ENCODE measurements around the gene KLRF2.

DNA sequence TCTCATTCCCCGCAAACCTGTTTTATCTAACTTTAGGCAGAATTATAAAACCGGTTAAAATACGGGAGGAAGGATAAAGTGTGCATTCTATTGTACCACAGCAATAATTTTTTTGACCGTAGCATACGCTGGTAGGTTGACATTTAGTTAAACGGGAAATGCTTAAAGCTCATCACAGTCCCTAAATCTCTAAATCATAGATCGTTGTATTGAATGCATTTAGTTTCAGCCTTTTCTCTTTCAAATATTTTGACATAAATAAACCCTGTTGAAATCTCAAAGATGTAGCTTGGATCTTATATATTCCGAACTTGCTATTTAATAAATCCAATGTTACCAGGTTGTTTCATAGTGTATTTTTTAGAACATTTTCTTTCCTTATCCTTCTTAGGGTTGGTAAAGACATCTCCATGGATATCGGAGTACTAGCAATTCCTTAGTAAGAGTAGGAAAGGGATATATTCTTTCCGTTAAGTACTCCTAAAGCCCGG lies 12.9 kb upstream of the KLRF2 start:
- TF ChIP-seq POLR2AphosphoS5 (IDR thresholded peaks at IDR 0.05; ENCODE audit: low read depth, low read length) (no peak), POLR2A (IDR thresholded peaks at IDR 0.05; ENCODE audit: control extremely low read depth in 1 of 2, low read depth in 2 of 2, low read length in 2 of 2) (no peak), NRF1 (IDR thresholded peaks at IDR 0.05; ENCODE audit: low read depth, low read length) (no peak), RAD21 (IDR thresholded peaks at IDR 0.05 in 1 of 2, conservative IDR thresholded peaks at IDR 0.05 in 1 of 2; ENCODE audit: low read depth in 2 of 2, low read length in 2 of 2) (no peak), SP2 (IDR thresholded peaks at IDR 0.05; ENCODE audit: low read length) (no peak), BCL11A (IDR thresholded peaks at IDR 0.05; ENCODE audit: low read depth in 2 of 2, low read length in 2 of 2) (no peak), EP300 (IDR thresholded peaks at IDR 0.05; ENCODE audit: borderline replicate concordance in 1 of 2, low read depth in 2 of 2, low read length in 2 of 2) (no peak), EZH2 (IDR thresholded peaks at IDR 0.05; ENCODE audit: low read depth, low read length, severe bottlenecking) (no peak)
- TF ChIP-seq, protein P1, sequence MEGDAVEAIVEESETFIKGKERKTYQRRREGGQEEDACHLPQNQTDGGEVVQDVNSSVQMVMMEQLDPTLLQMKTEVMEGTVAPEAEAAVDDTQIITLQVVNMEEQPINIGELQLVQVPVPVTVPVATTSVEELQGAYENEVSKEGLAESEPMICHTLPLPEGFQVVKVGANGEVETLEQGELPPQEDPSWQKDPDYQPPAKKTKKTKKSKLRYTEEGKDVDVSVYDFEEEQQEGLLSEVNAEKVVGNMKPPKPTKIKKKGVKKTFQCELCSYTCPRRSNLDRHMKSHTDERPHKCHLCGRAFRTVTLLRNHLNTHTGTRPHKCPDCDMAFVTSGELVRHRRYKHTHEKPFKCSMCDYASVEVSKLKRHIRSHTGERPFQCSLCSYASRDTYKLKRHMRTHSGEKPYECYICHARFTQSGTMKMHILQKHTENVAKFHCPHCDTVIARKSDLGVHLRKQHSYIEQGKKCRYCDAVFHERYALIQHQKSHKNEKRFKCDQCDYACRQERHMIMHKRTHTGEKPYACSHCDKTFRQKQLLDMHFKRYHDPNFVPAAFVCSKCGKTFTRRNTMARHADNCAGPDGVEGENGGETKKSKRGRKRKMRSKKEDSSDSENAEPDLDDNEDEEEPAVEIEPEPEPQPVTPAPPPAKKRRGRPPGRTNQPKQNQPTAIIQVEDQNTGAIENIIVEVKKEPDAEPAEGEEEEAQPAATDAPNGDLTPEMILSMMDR (IDR thresholded peaks at IDR 0.05; ENCODE audit: control extremely low read depth in 1 of 3, insufficient read depth in 1 of 3, low read depth in 1 of 3, low read length in 3 of 3): no peak
- TF ChIP-seq, protein P2, sequence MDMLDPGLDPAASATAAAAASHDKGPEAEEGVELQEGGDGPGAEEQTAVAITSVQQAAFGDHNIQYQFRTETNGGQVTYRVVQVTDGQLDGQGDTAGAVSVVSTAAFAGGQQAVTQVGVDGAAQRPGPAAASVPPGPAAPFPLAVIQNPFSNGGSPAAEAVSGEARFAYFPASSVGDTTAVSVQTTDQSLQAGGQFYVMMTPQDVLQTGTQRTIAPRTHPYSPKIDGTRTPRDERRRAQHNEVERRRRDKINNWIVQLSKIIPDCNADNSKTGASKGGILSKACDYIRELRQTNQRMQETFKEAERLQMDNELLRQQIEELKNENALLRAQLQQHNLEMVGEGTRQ (IDR thresholded peaks at IDR 0.05; ENCODE audit: low read length): no peak
